CD4-positive, alpha-beta T cell treated with Interleukin-6 for 4 hours (primary cell): ENCODE measurements around the gene AKR1A1.
A peak's percentile ranks its signal among the peaks of the same experiment; 100 is the strongest.
"Not testable (repeated sequence)": the region's sequence is repeated elsewhere in the genome, so short reads cannot be mapped to it uniquely, and the experiment has no call there.

Experiments used
- DNase-seq: peaks from one replicate; pipeline ENCODE4 v3.0.0-alpha.2; 2020; ENCODE audit warnings: mixed read lengths

The AKR1A1 gene

GRCh38 chr1:45550401-45551351, at the start of gene AKR1A1:
Gene AKR1A1 (plus strand): TSS chr1:45550826. CDS start chr1:45561795, 10,969 bp downstream.
- DNase-seq: peak; percentile 91

GRCh38 chr1:45501505-45501859, 49.1 kb upstream of the AKR1A1 start:
- no peak for DNase-seq

DNA sequence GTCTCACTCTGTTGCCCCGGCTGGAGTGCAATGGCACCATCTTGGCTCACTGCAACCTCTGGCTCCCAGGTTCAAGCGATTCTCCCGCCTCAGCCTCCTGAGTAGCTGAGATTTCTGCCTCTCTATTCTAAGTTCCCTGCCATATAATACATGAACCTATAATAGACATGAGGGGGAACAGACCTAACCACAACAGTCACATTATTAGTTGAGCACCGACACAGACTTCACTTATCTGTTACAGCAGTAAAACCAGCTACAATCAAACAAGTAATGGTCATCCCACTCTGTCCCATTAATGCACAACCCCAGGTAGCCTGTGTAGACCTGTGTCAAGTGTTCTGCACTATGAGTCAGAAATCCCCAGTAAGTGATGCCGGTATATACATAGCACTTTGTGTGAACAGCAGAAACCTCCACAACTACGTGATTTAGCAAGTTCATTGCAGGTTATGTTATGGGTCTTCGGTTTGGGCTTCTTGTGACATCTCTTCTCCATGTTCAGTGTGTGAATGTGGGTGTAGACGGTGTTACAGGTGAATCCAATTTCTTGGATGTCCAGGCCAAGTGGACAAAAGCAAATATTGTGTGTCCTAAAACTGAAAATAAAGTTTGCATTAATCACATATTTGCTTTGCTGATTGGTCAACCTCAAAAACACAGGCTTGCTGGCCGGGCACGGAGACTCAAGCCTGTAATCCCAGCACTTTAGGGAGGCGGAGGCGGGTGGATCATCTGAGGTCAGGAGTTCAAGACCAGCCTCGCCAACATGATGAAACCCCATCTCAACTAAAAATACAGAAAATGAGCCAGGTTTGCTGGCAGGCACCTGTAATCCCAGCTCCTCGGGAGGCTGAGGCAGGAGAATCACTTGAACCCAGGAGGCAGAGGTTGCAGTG, 46.9 kb upstream of the AKR1A1 start:
- DNase-seq: no peak

GRCh38 chr1:45507195-45507594, 43.4 kb upstream of the AKR1A1 start:
- DNase-seq: no peak

DNA sequence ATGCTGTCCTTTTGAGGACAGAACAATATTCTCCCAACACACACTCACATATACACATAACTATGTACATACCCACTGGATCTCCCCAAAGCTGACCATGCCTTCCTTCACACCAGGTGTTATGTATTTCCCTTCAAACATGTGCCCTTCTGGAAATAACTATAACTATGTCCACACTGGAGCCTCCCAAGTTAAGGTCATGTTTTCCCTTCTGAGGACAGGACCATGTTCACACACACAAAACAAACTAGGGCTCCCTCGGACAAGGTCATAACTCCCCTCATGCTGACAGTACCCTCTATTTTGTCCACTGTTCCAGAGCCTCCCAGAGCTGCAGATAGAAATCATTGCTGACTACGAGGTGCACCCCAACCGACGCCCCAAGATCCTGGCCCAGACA, 42.7 kb upstream of the AKR1A1 start:
- no peak for DNase-seq

DNA sequence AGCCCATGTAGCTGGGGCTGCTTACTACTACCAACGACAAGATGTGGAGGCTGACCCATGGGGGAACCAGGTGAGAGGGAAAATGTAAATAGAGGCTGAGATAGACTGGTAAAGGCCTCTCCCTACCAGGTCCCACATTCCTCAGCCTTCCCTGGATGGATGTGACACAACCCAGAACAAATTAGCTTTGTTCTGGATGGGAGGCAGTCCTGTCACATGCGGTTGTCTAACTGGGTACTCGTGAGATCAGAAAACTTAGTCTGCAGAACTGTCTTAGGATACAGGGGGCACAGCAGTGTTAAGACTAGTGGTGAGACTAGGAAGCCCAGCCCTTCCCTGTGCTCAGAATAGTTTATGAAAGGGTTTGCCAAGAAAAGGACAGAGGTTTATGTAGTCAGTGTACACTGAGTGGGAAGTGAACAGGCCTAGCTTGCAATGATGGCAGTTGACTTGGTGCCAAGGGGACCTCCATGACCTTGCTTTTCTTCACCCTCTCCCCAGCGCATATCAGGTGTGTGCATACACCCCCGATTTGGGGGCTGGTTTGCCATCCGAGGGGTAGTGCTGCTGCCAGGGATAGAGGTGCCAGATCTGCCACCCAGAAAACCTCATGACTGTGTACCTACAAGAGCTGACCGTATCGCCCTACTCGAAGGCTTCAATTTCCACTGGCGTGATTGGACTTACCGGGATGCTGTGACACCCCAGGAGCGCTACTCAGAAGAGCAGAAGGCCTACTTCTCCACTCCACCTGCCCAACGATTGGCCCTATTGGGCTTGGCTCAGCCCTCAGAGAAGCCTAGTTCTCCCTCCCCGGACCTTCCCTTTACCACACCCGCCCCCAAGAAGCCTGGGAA, 42.1 kb upstream of the AKR1A1 start:
- DNase-seq: no peak

- no peak for DNase-seq
Observed at GRCh38 chr1:45510036-45510971, 40.3 kb upstream of the AKR1A1 start.

DNA sequence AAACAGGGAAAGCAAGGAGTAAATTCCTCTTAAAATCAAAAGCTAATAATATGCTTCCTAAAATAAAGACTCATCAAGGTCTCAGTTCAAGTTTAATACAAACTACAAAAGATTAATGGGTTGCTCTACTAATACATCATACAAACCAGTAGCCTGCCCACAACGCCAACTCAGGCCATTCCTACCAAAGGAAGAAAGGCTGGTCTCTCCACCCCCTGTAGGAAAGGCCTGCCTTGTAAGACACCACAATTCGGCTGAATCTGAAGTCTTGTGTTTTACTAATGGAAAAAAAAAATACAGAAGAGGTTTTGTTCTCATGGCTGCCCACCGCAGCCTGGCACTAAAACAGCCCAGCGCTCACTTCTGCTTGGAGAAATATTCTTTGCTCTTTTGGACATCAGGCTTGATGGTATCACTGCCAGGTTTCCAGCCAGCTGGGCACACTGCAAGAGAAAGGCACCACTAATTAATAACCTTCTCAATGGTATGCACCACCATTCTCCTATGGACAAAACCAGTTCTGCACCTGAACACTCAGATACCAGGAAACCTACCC, 39.6 kb upstream of the AKR1A1 start:
- DNase-seq: no peak

GRCh38 chr1:45512641-45513054, 38.0 kb upstream of the AKR1A1 start:
- peak; percentile 66 for DNase-seq

GRCh38 chr1:45513532-45514260, 36.9 kb upstream of the AKR1A1 start:
- DNase-seq: not testable (repeated sequence)

DNA sequence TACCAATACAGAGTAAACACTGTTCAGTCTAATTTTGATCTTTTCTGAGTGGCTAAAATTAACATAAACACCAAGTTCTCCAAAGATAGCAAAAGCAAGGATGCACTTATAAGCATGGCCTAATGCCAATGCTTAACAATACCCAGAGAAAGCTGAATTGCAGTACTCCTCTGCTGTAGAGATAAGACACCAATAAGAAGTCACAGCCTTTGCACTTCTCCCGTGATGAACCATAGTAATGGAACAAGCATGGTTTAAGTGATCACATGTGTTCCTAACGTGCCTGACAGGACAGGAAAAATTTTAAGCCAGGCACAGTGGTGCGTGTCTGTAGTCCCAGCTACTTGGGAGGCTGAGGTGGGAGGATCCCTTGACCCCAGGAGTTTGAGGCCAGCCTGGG, 34.6 kb upstream of the AKR1A1 start:
- no peak for DNase-seq

DNA sequence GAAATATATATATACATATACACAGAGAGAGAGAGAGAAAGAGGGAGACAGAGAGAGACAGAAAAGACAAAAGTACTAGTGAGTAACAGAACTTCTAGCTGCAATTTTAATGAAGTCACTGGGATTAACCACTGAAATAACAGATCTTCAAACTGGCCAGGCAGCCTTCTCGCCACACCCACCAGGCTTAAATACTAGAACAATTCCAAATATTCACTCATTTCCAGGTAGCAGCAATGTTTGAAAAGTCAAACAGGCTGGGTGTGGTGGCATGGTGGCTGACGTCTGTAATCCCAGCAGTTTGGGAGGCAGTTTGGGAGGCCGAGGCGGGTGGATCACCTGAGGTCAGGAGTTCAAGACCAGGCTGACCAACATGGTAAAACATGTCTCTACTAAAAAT, 34.2 kb upstream of the AKR1A1 start:
- DNase-seq: no peak

- not testable (repeated sequence) for DNase-seq
Observed at GRCh38 chr1:45518366-45518765, 32.3 kb upstream of the AKR1A1 start.

DNA sequence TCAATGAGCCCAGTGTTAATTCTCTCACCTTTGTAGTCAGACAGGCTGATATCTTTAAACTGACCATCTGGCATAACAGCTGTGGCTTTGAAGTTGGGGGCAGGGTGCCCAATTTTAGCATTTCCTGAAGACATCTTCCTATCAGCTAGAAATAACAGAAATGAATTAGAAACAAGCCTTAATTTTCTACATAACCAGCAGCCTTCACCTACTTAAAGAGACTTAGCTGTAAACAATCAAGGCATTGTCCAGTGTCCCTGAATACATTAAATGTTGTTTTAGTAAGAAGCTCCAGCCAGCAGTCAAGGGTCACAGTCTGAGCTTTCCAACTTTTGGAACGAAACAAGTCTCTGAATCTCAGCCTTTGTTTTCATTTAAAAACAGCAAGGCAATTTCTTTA, 31.7 kb upstream of the AKR1A1 start:
- no peak for DNase-seq

- DNase-seq: not testable (repeated sequence)
Observed at GRCh38 chr1:45519774-45520173, 30.9 kb upstream of the AKR1A1 start.

GRCh38 chr1:45521413-45522323, 29.0 kb upstream of the AKR1A1 start, which contains the start of gene PRDX1:
Gene PRDX1 (minus strand): TSS chr1:45521884. CDS start chr1:45519043, 2,841 bp downstream.
- peak; percentile 96 for DNase-seq

DNA sequence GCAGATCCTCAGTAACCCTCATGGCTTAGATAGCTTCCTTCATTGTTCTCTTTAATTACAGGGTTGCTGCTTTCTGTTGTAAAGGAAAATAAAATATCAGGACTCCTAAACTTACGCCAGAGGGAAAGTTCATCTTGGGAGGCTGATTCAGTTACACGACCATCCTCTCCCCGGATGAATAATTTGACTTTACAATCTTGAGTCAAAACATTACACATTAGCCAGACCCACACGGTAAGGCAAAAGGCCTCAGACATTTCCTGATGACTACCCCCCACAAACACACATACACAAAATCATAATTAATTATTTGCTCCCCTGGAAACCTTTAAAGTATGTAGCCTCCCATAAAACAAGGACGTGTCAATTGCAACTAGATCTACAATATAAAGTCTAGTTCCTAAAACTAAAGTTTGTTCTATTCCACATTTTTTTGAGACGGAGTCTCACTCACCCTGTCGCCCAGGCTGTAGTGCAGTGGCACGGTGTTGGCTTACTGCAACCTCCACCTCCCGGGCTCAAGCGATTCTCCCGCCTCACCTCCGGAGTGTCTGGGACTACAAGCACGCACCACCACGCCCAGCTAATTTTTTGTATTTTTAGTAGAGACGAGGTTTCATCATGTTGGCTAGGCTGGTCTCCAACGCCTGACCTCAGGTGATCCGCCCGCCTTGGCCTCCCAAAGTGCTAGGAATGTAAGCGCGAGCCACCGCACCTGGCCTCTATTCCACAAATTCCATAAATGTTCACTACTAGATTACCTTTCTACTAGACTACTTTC, 28.1 kb upstream of the AKR1A1 start:
- peak; percentile 17 for DNase-seq

DNA sequence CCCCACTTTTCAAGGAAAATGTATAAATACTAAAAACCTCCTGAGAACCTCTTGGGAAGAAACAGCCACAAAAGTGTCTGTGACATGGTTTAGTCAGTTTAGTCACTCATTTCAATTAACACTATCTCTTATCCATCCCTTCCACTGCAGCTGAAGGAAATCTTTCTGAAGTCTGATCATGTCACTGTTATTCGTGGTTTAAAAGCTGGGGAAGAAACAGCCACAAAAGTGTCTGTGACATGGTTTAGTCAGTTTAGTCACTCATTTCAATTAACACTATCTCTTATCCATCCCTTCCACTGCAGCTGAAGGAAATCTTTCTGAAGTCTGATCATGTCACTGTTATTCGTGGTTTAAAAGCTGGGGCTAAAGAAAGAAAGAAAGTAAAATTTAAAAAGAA, 27.1 kb upstream of the AKR1A1 start:
- DNase-seq: not testable (repeated sequence)
